IPS-NIHi7 (cell line): Measurements from ENCODE around the gene DNAJC28.
A peak's percentile ranks its signal among the peaks of the same experiment; 100 is the strongest.
"Not testable (repeated sequence)": the region's sequence is repeated elsewhere in the genome, so short reads cannot be mapped to it uniquely, and the experiment has no call there.

Source experiments
- DNase-seq: peaks from one replicate; pipeline ENCODE4 v3.0.0; 2012; ENCODE audit warnings: mixed read lengths; ENCODE audit errors: extremely low spot score

The DNAJC28 gene, protein sequence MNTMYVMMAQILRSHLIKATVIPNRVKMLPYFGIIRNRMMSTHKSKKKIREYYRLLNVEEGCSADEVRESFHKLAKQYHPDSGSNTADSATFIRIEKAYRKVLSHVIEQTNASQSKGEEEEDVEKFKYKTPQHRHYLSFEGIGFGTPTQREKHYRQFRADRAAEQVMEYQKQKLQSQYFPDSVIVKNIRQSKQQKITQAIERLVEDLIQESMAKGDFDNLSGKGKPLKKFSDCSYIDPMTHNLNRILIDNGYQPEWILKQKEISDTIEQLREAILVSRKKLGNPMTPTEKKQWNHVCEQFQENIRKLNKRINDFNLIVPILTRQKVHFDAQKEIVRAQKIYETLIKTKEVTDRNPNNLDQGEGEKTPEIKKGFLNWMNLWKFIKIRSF

DNA sequence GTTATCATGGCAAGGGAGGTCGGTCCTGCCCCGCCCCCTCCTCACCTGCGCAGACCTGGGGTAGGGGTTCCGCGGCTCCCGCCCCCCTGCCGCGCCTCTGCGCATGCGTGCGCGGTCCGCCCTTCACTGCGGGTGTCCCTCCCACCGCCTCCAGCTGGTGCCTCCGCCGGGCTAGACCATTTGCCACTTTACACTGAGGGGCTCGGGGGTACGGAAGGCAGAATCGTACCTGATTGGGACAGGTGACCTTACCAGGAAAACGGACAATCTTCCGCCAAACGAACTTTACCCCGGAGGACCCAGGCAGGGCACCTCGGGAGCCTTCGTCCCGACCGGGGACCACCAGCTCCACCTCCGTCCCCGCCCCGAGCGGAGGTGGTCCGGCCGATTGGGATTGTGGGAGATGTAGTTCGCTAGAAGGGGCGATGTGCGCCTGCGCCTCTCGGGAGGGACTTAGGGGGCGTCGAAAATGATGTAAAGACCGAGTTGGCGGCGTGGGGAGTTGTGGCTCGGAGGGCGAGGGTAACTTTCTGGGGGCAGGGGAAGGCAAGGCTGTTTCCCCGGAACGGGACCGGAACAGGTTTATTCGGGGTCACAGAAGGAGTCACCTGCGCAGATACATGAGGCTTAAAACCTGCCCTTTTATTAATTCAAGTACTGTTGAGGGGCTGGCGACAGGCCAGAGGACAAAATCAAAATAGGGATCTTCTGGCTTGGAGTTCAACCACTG is at the start of gene DNAJC28:
Gene DNAJC28, minus strand, starts transcription at position 344 of the 730 bp plus-strand sequence. CDS start 2,323 bp downstream, outside the sequence.
- peak; percentile 95 for DNase-seq

DNA sequence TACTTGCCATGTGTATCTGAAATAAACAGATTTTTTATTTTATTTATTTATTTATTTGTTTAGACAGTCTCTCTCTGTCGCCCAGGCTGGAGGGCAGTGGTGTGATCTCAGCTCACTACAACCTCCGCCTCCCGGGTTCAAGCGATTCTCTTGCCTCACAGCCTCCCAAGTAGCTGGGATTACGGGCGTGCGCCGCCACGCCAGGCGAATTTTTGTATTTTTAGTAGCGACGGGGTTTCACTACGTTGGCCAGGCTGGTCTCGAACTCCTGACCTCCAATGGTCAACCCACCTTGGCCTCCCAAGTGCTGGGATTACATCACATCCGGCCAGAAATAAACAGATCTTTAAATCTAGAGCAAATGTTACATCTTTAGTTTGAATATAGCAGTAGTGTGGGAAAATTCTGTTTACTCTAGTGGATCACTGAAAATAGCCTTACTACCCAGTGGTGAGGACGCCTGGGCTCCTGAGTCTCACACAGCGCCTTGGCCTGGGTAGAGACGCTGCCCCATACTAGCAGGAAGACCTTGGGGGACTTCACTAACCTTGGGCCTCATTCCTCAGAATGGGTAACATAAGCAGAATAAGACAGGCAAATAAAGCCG is 49.7 kb upstream of the DNAJC28 start:
- DNase-seq, result no peak

DNA sequence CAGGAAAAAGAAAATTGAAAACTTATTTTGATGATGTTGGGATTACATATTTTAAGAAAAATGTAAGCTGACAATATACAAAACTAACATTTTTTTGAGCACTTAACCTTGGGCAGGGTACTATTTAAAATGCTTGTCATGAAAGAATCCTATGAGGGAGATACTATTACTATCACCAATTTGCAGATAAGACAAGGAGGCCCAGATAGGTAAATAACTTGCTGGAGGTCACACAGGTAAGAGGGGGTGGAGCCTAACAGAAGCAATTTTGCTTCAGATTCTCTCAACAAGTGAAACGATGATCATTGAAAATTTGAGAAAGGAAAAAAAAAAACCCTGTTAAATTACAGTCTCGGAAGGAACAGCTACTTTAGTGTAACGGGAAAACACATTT is 49.2 kb upstream of the DNAJC28 start:
- no peak for DNase-seq

DNA sequence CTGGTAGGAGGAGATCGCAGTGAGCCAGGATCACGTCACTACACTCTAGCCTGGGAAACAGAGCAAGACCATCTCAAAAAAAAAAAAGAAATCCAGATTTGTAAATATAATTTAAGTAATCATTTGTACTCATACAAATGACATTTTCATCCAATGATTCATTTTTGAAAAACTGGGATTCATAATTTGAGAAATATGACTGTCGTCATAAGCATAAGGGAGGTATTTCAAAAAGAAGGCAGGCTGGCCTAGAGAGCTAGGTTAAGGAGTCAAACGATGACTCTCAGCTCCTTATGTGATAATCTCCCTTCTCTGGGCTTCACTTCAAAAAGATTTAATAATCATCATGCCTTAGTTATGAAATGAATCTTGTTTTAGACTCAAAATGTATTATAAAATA is 48.1 kb upstream of the DNAJC28 start:
- no peak for DNase-seq

DNA sequence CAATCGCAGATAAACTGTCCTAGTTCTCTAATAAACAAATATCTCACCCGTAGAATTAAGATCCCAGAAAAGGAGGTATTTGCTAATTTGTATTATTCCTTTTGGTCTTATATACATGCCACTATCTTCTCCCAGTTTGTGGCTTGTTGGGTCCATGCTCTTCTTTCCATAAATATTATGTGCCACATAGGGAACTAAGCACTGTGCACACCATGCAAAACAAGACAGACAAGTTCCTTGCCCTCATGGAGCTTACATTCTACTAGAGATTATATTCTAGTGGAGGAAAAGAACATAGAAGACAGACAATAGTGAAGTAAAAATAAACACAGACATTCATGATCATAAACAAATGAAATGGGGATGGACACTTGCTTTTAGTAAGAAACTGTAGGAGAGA is 45.7 kb upstream of the DNAJC28 start:
- no peak for DNase-seq

DNA sequence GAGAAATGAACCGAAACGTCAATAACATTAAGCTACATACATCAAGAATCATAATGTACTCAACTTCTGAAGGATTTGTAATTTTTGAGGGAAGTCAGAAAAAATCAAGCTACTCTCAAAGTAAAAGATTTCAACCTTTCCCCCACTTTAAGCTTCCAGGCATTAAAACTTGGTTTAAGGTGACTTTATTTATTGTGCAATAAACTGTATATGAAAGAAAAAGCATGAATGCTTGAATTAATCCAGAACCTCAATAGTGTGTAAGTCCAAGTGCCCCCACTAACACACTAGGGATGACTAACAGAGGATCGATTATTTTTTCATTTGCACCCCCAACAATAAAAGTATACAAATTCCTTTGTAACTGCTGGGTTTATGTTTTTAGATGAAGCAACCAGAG is 39.5 kb upstream of the DNAJC28 start:
- no peak for DNase-seq

DNA sequence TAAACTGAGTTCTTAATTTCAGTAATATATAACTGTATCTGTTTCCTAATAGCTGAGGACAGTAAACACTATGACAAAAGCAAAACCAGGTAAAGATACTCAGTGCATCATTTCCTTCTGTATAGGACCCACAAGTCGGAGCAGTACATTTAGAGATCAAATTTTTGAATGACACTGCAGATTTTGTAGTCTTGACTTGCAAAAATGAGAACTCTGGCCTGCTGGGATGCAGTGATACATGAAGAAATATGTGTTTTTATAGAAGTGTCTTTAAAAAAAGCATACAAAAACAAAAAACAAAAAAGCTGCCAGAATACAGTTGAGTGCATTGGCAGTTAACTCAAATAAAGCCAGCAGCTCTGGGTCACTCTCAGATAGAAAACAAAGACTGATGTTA is 31.4 kb upstream of the DNAJC28 start:
- no peak for DNase-seq

DNA sequence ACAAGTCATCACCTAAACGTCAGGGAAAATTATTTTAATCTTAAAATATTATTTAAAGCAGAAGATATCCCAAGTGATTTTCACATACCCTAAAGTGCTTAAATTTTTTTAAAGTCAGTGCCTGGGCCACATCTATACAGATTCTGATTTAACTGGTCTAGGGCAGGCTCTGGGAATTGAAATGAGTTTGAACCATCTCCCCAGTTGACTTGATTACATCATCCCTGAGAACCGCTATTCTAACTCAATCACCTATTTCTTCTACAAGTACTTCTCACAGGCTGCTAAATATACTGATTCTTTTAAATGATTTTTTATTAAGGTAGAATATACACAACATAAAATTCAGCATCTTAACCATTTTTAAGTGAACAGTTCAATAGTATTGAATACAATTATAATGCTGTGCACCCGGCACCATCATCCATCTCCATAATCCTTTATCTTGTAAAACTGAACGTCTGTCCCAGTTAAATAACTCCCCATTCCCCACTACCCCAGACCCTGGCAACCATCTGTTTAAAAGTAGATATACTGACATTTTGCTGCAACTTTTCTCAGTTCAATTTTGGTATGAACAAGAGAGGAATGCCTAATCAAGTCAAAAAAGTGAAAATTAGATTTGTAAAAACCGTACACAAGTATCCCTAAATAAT is 30.9 kb upstream of the DNAJC28 start:
- DNase-seq, result no peak

DNA sequence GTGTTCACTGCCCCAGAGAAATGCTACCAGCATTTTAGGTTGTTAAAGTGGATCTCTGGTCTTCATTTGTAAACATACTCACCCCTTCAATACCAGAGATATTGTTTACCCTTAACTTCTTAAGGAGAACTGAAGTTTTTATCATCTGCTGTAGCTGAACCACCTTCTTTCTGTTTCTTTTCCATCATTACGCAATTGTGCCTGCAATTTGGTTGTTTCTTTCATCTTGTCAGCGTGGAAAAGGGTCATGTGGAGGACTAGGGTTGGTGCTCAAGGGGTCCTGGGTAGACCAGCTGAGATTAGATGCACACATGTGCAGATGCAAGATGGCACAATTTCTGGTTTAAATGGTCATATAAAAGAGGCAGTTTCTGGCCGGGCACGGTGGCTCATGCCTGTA is 27.4 kb upstream of the DNAJC28 start:
- no peak for DNase-seq

DNA sequence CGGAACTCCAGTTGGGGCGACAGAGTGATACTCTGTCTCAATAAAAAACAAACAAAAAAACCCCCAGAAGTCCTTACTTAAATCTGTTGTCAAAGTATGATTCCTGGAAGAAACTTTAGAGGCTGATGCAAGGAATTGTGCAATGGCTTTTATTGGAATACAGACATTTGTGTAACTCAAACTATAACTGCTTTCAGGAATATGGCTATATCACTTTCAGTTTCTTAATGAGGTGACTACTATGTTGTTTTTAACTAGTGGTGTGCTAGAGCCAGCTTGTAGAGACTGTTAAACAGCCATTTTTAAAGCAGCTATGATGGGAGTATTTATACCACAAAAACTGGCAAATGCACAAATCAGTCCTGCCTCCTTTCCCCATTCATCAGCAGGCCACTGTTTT is 22.7 kb upstream of the DNAJC28 start:
- no peak for DNase-seq

DNA sequence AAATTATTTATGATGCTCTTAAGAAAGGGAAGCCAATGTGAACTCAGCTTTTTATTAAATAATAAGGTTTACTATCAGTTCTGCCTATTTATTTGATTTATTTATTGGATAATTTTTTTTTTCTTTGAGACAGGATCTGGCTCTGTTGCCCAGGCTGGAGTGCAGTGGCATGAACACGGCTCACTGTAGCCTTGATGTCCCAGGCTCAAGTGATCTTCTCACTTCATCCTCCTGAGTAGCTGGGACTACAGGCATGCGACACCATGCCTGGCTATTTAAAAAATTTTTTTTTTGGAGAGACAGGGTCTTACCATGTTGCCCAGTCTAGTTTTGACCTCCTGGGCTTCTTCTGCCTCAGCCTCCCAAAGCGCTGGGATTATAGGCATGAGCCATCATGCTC is 21.0 kb upstream of the DNAJC28 start:
- DNase-seq, result no peak

DNA sequence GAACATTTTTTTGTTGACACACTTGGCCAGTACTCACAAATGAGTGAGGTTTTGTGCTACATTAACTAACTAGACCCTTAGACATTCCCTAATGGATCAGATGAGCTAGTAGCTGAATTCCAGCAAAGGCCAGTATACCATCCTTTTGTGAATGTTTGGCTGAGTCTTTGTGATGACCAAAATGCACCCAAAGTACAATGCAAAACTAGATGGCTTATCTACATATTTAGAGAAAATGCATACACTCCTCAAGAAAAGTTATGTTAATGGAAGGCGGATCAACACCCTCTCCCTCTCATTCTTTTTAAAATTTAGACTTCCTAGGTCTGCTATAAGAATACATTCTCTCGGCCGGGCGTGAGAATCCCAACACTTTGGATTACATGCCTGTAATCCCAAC is 20.1 kb upstream of the DNAJC28 start:
- no peak for DNase-seq

DNA sequence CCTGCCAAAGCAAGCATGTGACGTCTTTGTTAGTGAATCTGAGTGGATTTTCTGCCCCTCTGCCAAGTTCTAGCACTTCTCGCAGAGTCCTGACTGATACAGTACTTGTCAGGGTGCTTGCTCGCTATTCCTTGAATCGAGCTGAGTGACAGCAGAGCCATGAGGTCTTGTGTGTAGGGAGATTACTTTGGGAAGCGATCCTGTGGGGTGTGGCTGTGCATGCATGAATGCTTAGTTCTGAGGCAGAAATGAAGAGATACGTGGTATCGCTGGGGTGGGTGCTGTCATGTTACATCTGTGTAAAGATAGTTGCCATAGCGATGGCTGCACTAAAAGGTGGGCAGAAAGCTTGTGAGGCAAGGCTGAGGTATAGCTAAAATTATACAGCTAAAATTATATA is 19.3 kb upstream of the DNAJC28 start:
- DNase-seq, result no peak

DNA sequence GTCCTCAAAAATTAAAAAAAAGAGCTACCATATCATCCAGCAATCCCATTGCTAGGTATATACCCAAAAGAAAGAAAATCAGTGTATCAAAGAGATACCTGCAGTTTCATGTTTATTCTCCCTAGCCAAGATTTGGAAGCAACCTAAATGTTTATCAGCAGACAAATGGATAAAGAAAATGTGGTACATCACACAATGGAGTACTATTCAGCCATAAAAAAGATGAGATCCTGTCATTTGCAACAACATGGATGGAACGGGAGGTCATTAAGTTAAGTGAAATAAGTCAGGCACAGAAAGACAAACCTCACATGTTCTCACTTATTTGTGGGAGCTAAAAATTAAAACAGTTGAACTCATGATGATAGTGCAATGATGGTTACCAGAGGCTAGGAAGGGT is 15.5 kb upstream of the DNAJC28 start:
- DNase-seq, result not testable (repeated sequence)

DNA sequence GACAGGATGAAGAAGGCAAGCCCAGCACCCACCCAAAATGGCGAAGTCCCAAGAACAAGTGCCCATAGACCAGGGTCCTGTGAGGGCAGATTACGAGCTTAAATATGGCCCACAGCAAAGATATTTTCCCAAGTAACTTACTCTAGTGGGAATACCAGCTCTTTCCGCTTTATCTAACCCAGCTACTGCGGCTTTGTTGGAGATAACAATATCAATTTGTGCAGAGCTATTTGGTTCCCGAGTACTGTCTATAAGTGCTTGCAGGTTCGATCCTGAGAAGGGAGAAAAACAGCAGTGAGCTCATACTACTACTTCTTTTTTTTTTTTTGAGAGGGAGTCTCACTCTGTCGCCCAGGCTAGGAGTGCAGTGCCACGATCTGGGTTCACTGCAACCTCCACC is 14.3 kb upstream of the DNAJC28 start:
- no peak for DNase-seq

DNA sequence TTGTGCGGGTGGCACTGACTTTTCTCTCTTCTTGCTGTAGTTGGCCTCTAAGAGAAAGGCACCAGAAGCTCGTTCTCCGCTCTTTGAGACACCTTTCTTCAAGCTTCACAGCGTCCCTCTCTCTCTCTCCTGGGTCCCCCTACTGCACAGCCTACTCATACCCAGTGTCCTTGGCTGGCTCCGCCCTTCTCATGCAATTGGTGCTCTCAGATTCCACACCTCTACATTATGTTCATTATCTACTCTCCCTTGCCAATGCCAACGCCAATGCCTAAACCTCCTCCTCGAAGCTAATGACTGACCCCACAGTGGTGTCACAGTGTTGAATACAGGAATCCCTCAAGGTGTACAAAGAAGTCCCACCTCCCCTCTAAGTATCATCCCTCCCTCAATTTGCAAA is 4.8 kb upstream of the DNAJC28 start:
- DNase-seq, result peak; percentile 16

DNA sequence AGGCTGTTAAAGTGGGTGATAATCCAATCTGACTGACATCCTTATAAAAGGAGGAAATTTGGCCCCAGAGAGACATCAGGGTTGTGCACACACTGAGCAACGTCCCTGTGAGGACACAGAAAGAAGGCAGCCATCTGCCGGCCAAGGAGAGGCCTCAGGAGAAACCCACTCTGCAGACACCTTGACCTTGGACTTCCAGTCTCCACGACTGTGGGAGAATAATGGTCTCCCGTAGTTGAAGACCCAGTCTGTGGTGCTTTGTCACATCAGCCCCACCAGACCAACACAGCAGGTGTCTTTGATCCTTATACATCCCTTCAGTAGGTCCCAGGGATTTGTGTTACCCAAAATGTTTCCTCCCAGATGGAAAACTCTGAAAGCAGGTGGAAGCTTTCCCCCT is 4.2 kb upstream of the DNAJC28 start:
- no peak for DNase-seq

DNA sequence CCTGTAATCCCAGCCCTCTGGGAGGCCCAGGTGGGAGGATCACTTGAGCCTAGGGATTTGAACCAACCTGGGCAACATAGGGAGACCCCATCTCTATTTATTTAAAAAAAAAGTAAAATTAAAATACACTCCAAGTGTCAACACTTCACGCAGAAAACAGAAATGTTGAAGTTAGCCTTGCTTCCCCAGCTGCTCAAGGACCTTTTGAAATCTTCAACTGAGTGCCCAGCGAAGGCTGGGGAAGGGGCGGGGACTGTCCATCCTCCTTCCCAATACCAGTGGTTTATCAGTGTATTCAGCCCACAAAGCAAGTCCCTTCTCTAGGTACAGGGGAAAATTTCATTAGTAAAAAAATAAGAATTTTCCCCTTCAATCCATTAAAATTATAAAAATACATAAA is 2.2 kb upstream of the DNAJC28 start:
- no peak for DNase-seq

DNA sequence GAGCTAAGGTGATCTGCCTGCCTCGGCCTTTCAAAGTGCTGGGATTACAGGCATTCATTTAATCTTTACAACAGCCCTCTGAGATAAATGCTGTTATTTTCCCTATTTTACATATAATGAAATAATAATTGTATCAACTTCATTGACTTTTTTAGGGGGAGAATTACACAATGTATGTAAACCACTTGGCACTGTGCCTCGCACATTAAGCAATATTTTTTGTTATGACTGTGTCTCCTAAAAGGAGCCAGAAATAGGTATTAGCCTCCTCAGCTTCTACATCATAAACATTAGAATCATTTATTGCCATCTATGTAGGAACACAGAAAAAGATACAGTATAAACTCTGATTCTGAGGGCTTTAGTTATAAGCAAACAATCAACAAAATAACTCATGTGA is 1.1 kb upstream of the DNAJC28 start:
- no peak for DNase-seq

DNA sequence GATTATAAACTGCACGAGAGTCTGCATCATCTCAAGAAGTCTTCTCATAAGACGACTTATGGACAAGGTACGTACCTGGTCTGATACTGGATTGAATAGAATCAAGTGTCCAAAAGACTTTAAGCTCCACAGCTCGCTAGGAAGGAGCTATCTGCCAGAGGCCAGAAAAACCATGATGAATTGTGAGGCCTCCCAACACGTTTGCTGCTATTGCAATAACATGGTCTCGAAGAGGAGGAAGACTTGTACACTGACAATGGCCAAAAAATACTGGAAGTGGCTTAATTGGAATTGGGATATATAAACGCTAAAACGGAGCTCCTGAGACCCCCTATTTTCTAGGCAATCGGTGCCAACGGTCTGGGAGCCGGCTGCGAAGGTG is 534 bp downstream of the DNAJC28 start:
- DNase-seq, result no peak

DNA sequence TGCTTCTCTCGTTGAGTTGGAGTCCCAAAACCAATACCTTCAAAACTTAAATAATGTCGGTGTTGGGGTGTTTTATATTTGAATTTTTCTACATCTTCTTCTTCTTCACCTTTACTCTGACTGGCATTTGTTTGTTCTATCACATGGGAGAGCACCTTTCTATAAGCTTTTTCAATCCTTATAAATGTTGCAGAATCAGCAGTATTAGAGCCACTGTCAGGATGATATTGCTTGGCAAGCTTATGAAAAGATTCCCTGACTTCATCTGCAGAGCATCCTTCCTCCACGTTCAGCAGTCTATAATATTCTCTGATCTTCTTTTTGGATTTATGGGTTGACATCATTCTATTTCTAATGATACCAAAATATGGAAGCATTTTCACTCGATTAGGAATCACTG is 2.6 kb downstream of the DNAJC28 start:
- DNase-seq, result no peak

DNA sequence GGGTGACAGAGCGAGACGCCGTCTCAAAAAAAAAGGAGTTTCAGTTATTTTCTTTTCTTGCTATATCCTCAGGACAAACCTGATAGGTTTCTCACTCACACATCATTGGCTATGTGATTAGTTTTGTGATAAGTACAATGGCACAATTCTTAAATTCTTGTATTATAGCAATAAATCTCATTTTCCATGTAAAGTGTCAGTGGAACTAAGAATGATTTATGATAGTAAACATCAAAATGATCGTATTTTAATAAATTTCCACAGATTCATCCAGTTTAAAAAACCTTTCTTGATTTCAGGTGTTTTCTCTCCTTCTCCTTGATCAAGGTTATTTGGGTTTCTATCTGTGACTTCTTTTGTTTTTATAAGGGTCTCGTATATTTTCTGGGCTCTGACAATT is 3.5 kb downstream of the DNAJC28 start:
- DNase-seq, result no peak
